NK-92 (cell line): ENCODE data around the gene MCCD1.
"Not testable (repeated sequence)": the region's sequence is repeated elsewhere in the genome, so short reads cannot be mapped to it uniquely, and the experiment has no call there.

Source experiments
- DNase-seq: peaks from one replicate; lab custom pipeline; 2025; ENCODE audit not compliant: unreplicated experiment; lab: John Stamatoyannopoulos, UW

MCCD1 gene

GRCh38 chr6:31541658-31542521 lies 13.1 kb downstream of the MCCD1 start, which contains the start of gene DDX39B:
TSS of gene DDX39B (minus strand) at chr6:31542003. CDS start at chr6:31540532, 1,471 bp downstream.
- DNase-seq, result no peak

GRCh38 chr6:31543639-31544038 lies 14.9 kb downstream of the MCCD1 start:
- no peak for DNase-seq

GRCh38 chr6:31544676-31545075 lies 15.9 kb downstream of the MCCD1 start:
- DNase-seq, result no peak

- no peak for DNase-seq
These were observed 16.5 kb downstream of the MCCD1 start for GRCh38 chr6:31545291-31545690.

- no peak for DNase-seq
These were observed 17.7 kb downstream of the MCCD1 start, which contains the start of gene ATP6V1G2 for GRCh38 chr6:31546339-31546957. TSS of gene ATP6V1G2 (minus strand) at chr6:31546608. CDS start at chr6:31546559, 49 bp downstream.

- no peak for DNase-seq
These were observed 18.4 kb downstream of the MCCD1 start, which contains the start of gene NFKBIL1 for GRCh38 chr6:31546958-31547726. TSS of gene NFKBIL1 (plus strand) at chr6:31547608. CDS start at chr6:31547695, 87 bp downstream.

GRCh38 chr6:31547727-31548543 lies 19.2 kb downstream of the MCCD1 start:
- no peak for DNase-seq

- no peak for DNase-seq
These were observed 19.7 kb downstream of the MCCD1 start for GRCh38 chr6:31548544-31548873.

- not testable (repeated sequence) for DNase-seq
These were observed 22.6 kb downstream of the MCCD1 start for GRCh38 chr6:31551371-31551770.

- DNase-seq, result no peak
These were observed 27.5 kb downstream of the MCCD1 start for GRCh38 chr6:31556307-31556706.

GRCh38 chr6:31557443-31558317 lies 28.9 kb downstream of the MCCD1 start:
- DNase-seq, result no peak

GRCh38 chr6:31558318-31558625 lies 29.5 kb downstream of the MCCD1 start:
- no peak for DNase-seq

- DNase-seq, result no peak
These were observed 30.1 kb downstream of the MCCD1 start for GRCh38 chr6:31558631-31559500.

GRCh38 chr6:31559606-31559957 lies 30.8 kb downstream of the MCCD1 start:
- DNase-seq, result no peak

- no peak for DNase-seq
These were observed 31.4 kb downstream of the MCCD1 start for GRCh38 chr6:31559958-31560696.

GRCh38 chr6:31560697-31561058 lies 31.9 kb downstream of the MCCD1 start:
- no peak for DNase-seq

GRCh38 chr6:31567531-31568370 lies 39.0 kb downstream of the MCCD1 start:
- no peak for DNase-seq
